Kidney (tissue), 14 donors: ENCODE results near the gene VTI1A. TPM values are rescaled to one million over a fixed set of nuclear protein-coding genes. Genes with fewer than 3 reads are reported as not detected.

Experiments used
- DNase-seq, 5 donors: peaks; one replicate each; pipeline ENCODE4 v3.0.0-alpha.2; 2013 to 2020
- FAIRE-seq: peaks from 2 replicates; lab custom pipeline; 2012; peaks lifted over from hg19 to GRCh38; lab: Jason Lieb, UNC
- H3K27ac ChIP-seq, 2 donors: one replicate each; pipeline ENCODE4 v1.7.0; 2013; ENCODE audit warnings: low read depth in 2 of 2, low read length in 2 of 2, inconsistent platforms in 1 of 2
- H3K27me3 ChIP-seq: one replicate; pipeline ENCODE4 v1.7.1; 2013; ENCODE audit warnings: low read length, inconsistent platforms; ENCODE audit not compliant: control insufficient read depth, insufficient read depth
- H3K36me3 ChIP-seq, 3 donors: one replicate each; pipeline versions ENCODE4 v1.7.0 to v1.7.1; 2013; ENCODE audit warnings: low read length in 3 of 3, control low read depth in 1 of 3, inconsistent platforms in 1 of 3; ENCODE audit not compliant: insufficient read depth in 3 of 3, control insufficient read depth in 2 of 3
- H3K4me1 ChIP-seq, 3 donors: one replicate each; pipeline versions ENCODE4 v1.7.0 to v1.7.1; 2013; ENCODE audit warnings: low read length in 3 of 3, inconsistent platforms in 1 of 3, low read depth in 1 of 3; ENCODE audit not compliant: control insufficient read depth in 2 of 3, insufficient read depth in 2 of 3
- H3K4me3 ChIP-seq, 3 donors: one replicate each; pipeline versions ENCODE4 v1.7.0 to v1.8.1; 2013; ENCODE audit warnings: low read length in 3 of 3, control low read depth in 1 of 3, inconsistent platforms in 1 of 3
- H3K9ac ChIP-seq, 3 donors: one replicate each; pipeline versions ENCODE4 v1.7.0 to v1.7.1; 2013; ENCODE audit warnings: low read length in 3 of 3, control low read depth in 1 of 3, inconsistent platforms in 1 of 3
- H3K9me3 ChIP-seq, 3 donors: one replicate each; pipeline versions ENCODE4 v1.7.0 to v1.7.1; 2013; ENCODE audit warnings: low read length in 3 of 3, control low read depth in 1 of 3, inconsistent platforms in 1 of 3; ENCODE audit not compliant: control insufficient read depth in 2 of 3, insufficient read depth in 1 of 3
- CTCF ChIP-seq: IDR thresholded peaks from 3 replicates; pipeline ENCODE4 v1.5.1; 2012; ENCODE audit warnings: mild to moderate bottlenecking, moderate library complexity, borderline replicate concordance; ENCODE audit not compliant: insufficient read depth; ENCODE audit errors: extremely low read depth
- intact Hi-C: fragments of 100-400 bp; cut with DNase I; formaldehyde crosslinking; loops from one replicate; pipeline ENCODE4 v1.11.1; 2022
- polyA plus RNA-seq: library from polyadenylated mRNA; stranded (reverse); fragments of 350-450 nt; fragmentation: Illumina TruSeq; extraction: RNeasy Lipid Tissue Mini Kit (QIAGEN cat#74804); gene quantifications from one replicate; pipeline ENCODE4 v1.2.3, GENCODE V29; 2014; ENCODE audit warnings: low read depth, low replicate concordance; ENCODE audit not compliant: insufficient read depth
- total RNA-seq: library from RNA; stranded (reverse); fragmentation: NEBNext Ultra II Directional; extraction: Animal tissue kit (Norgen Biotek cat#: 25700); gene quantifications from one replicate; pipeline ENCODE4 v1.2.1, GENCODE V29; 2021
- donor health status: control.
- donor health status: control.
- donor health status: control.
- donor health status: control.
- donor health status: control.
- donor health status: DM: yes; HTN: yes; CAD: no.
- donor health status: Normal renal cell carcinoma (clear cell type).

The VTI1A gene
- total and polyA plus RNA-seq, 2 donors from 2014 or later: 9.2 to 41.8 TPM

- H3K36me3 ChIP-seq: no peaks in the 10 kb centered on the region
- H3K27me3 ChIP-seq: no peaks in the 10 kb centered on the region
- H3K9me3 ChIP-seq: peaks cover 0 to 4% (median 0%) of the 10 kb centered on the region in 3 donors
- no peak overlapping the region for H3K9ac ChIP-seq
- intact Hi-C loops: no loop called here
- FAIRE-seq (no peak), DNase-seq (no peak)
- peaks cover 0 to 4% (median 0%) of the 10 kb centered on the region in 3 donors for H3K4me1 ChIP-seq
- no peak overlapping the region for H3K4me3 ChIP-seq
- TF ChIP-seq CTCF: no peak
- H3K27ac ChIP-seq: no peak overlapping the region
Observed at GRCh38 chr10:112615269-112615668, 168.3 kb downstream of the VTI1A start.

GRCh38 chr10:112616647-112617046 is 169.6 kb downstream of the VTI1A start:
- no peak for TF ChIP-seq CTCF
- no peak overlapping the region for H3K4me3 ChIP-seq
- intact Hi-C loops: no loop called here
- H3K27ac ChIP-seq: no peak overlapping the region
- peaks cover 0 to 4% (median 0%) of the 10 kb centered on the region in 3 donors for H3K4me1 ChIP-seq
- FAIRE-seq (no peak), DNase-seq (no peak)
- no peaks in the 10 kb centered on the region for H3K36me3 ChIP-seq
- H3K9me3 ChIP-seq: peaks cover 0 to 4% (median 0%) of the 10 kb centered on the region in 3 donors
- H3K27me3 ChIP-seq: no peaks in the 10 kb centered on the region
- H3K9ac ChIP-seq: no peak overlapping the region

GRCh38 chr10:112618814-112619213 is 171.8 kb downstream of the VTI1A start:
- Histone ChIP-seq H3K27ac (no peak overlapping the region), H3K9me3 (peaks cover 0 to 4% (median 0%) of the 10 kb centered on the region in 3 donors), H3K4me3 (no peak overlapping the region), H3K36me3 (no peaks in the 10 kb centered on the region), H3K4me1 (peaks cover 0 to 4% (median 0%) of the 10 kb centered on the region in 3 donors), H3K27me3 (no peaks in the 10 kb centered on the region), H3K9ac (no peak overlapping the region)
- intact Hi-C loops: no loop called here
- no peak for TF ChIP-seq CTCF
- FAIRE-seq (no peak), DNase-seq (no peak)

GRCh38 chr10:112619556-112619955 is 172.5 kb downstream of the VTI1A start:
- peaks cover 0 to 4% (median 0%) of the 10 kb centered on the region in 3 donors for H3K9me3 ChIP-seq
- H3K27me3 ChIP-seq: no peaks in the 10 kb centered on the region
- H3K36me3 ChIP-seq: no peaks in the 10 kb centered on the region
- H3K4me1 ChIP-seq: peaks cover 0 to 4% (median 0%) of the 10 kb centered on the region in 3 donors
- H3K27ac ChIP-seq: no peak overlapping the region
- no peak for TF ChIP-seq CTCF
- peak in 1 of 5 donors; percentile 16 for DNase-seq
- intact Hi-C loops: no loop called here
- H3K9ac ChIP-seq: no peak overlapping the region
- H3K4me3 ChIP-seq: no peak overlapping the region
- no peak for FAIRE-seq
